HG03103 (cell line): ENCODE measurements around the gene SST.

Experiments
- ATAC-seq: cut with Tn5 transposase; IDR thresholded peaks from one replicate; pipeline ENCODE4 v1.9.1; 2021; ENCODE audit warnings: low read depth; ENCODE audit not compliant: unreplicated experiment

Gene SST

DNA sequence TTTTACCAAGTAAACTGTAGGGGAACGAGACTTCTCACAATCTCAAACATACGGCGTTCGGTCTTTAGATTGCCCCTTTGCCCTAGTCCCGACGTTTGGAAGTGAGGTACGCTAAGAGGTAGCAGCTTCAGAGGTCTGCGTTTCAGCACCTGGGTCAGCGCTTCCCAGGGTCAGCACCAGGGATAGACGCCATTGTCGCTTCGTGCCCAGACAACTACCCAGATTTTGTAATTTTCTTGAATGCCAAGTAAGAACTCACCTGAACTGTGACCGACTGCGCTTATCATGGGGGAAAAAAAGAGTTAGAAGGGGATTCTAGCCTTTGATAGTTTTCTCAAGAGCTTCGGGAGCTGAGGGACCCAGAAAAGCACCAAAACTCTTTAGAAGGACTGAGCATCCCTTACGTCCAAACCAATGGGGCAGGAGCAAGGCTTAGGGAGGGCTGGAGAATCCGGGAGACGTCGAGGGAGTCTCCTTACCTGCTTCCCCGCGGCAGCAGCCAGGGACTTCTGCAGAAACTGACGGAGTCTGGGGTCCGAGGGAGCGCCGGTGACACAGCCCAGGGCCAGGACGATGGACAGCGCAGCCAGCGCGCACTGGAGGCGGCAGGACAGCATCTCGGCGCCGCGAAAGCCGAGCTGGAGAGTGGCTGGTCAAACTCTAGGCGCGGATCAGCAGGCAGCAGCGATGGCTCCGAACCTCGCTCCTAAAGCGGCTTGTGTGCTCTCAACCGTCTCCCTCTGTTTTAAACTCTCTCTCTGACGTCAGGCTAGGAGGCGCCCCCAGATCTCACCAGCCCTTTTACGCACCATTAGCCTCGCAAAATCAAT, at the start of gene SST:
Gene SST (minus strand): TSS at position 720 of the 830 bp plus-strand sequence. CDS start 103 bp downstream, at position 617.
- ATAC-seq, result no peak

DNA sequence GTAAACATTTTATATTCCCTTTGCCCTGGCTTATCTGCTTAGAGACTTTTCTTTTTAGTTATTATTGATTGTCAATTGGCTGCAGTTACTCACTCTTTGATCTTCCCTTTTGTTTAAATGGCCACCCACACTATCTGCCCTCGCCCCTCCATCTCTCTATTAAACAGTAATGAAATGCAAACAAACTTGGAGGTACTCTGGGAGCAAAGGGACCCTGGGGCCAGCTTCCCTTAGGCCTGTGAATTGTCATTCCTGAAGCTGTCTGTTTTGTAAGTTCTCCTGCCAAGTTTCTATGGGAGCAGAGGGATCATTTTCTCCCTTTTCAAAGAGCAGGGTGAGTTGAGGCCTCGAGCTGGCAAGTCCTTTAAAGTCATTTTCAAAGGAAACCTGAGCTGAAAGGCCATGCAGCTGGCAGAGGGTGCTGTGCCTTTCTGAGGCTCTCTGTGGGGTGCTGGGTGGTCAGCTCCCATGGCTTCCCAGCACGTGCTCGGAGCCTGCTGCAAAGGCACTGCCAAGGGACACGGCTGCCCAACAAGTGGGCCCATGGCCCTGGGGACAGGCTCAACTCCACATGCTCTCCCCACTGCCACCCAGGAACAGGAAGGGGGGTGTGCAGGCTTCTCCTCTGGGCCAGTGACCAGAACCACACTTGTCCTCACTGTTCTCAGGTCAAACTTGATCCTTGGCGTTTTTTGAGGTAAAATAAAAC, 49.6 kb upstream of the SST start:
- ATAC-seq, result no peak

DNA sequence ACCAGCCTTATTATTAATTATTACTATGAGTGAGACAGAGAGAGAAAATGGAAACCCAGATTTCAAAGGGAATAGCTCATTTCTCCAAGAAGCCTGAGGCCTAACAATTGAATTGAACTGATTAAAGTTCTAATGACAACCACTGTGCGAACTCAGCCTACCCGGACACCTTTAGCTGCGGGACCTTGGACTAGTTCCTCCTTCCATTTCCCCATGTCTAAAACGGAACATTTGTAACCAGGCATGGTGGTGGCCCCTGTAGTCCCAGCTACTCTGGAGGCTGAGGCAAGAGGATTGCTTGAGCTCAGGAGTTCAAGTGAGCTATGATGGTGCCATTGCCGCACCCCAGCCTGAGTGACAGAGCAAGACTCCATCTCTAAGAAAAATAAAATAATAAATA, 48.6 kb upstream of the SST start:
- no peak for ATAC-seq

DNA sequence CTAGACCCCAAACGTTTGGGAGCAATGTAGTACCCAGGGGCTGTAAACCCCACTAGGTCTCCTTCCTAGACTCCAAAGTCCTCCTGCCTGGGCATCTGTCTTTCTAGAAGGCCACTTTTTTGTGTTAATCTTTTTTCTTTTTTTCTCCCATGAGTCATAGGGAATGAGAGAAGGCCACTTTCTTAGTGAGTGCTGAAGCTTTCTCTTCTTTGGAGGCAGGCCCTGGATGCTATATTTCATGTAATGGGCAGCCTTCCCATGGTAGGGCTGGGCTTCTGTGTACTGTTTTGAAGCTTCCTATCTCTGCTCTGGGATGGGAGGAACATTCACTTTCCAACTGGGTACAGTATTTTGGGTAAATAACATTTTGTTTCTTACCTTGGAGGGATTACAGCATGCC, 47.4 kb upstream of the SST start:
- ATAC-seq, result no peak

DNA sequence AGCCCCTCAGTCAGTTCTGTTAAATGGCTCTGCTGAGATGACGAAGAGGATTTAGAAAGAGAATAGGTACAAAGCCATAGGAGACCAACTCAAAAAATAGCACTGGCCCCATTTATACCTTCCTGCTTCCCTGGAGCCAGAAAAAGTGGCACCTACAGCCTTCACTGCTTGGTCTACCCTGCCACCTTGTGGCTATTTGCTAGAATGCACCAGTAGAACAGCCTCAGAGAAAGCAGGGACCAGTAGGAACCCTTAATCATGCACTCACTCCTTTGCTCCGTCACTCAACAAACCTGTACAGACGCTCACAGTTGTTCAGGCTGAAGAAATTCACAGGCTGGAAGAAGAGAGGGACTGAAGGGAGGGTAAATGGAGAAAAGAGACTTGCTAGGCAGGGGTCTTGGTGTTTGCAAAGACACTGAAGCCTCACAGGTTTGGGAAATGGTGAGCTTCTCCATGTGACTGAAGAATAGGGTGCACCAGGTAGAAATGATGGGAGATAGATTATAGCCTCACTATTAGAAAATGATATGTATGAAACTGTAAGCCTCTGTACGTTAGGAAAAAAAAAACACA, 44.3 kb upstream of the SST start:
- ATAC-seq, result peak; percentile 95

DNA sequence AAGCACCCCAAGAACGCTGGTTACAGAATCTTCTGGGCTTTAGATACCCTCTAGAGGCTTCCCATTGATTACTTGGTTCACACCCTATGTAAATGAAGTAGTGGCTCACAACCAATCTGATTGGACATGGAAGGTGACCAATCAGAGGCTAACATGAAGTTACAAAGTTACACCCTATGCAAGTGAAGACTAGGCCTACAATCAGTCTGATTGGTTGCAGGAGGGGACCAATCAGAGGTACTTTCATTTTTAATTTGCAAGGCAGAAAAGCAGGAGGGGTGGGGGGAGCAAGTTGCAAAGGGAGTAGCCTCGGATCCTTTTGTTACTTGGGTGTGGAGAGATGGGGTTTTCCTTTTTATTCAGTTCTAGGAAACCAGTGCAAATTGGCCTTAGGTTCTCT, 43.3 kb upstream of the SST start:
- no peak for ATAC-seq

DNA sequence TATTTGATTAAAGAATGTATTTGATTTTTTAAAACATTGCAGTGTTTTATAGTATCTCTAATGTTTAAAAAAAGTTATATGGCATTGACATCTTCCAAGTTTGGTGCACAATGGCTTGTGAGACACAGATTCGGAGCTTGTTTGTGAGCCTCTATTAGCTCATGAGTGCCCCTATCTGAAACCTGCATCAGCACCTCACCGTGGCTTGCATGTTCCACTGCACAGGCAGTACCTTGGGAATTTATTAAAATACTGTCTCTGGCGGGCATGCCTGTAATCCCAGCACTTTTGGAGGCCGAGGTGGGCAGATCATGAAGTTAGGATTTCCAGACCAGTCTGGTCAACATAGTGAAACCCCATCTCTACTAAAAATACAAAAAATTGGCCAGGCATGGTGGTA, 39.0 kb upstream of the SST start:
- ATAC-seq, result no peak

DNA sequence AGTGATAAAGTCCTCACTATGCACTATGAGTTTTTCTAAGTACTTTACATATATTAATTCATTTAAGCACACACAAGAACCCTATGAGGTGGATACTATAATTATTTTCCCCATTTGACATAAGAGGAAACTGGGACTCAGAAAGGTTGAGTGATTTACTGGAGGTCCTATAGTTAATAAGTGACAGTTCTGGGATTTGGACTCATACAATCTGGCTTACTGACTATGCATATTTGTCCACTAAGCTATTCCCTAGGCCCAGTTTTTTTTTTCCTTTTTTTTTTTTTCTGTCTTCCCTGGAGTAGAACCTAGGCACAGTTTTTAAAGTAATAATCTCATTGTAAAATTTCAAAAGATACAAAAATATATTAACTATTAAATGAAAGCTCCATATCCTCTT, 38.5 kb upstream of the SST start:
- no peak for ATAC-seq

DNA sequence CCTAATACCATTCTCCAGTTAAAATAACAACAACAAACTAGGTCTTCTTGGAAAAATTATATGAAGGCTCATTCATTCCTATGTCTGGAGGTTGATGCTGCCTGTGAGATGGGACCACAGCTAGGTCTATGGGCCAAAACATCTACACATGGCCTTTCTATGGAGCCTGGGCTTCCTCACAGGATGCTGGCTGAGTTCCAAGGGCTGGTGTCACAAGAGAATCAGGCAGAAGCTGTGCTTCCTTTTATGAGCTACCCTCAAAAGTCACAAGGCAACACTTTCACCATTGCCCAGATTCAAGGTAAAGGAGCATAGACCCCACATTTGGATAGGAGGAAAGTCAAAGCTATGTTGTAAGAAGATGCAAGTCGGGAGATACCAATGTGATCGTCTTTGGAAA, 36.8 kb upstream of the SST start:
- ATAC-seq, result no peak

DNA sequence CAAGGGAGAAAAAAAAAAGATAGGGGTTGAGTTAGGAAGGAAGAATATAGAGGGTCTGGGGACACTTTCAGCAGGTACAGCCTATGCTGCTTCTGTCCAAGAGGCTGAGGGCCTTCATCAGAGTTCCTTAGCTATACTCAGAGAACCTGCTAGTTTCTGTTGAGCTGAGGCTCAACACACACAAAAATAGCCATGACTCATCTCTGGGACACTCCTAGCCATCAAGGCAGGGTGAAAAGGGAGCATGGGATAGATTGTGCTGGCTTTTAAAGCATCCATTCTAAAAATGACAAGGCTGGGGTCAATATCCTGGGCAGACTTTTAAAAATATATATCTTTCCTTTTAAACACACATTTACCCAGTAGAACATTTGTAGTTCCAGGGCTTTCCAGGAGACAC, 35.0 kb upstream of the SST start:
- no peak for ATAC-seq

DNA sequence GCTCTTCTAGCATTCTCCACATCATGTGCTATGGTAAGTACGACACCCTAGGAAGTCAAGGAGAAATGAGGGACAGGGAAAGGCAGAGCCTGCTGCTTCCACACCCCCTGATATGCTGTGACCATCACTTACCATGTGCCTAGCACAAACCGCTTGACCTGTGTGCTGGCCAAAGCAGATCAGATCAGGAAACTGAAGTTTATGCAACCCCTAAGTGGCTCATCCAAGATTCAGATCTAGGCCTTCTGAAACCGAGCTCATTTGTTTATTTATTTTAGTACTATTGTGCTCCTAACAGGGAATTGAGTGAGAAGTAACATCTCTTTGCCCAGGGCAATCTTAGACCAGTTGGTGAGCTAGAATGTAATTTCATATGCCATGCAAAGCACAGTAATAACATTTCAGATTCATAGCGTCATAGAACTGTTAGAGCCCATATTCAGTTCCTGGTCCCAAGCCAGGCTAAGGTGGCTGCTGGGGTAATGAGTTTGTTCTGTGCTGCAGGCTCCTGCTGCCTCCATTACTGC, 32.4 kb upstream of the SST start, which contains the start of gene RTP2:
Gene RTP2 (minus strand): TSS at position 51 of the 527 bp plus-strand sequence. CDS start 429 bp downstream, outside the sequence.
- ATAC-seq, result no peak

DNA sequence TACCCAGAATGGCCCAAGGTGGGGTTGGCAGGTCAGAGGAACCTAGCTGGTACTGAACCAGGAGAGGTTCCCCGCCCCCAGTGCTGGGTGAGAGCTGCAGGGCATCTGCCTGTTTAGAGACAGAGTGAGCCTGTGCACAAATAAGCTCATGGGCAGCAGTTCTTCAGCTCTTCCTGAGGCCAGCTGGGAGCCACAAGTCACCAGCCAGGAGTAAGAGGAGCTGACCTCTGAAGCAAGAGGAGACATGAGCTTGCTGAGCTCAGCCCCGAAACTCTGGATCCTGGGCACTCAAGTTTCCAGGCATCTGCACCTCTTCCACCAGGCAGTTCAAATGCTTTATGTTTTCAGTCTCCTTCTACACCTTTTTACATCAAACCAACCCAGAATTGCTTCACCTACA, 30.1 kb upstream of the SST start:
- no peak for ATAC-seq

DNA sequence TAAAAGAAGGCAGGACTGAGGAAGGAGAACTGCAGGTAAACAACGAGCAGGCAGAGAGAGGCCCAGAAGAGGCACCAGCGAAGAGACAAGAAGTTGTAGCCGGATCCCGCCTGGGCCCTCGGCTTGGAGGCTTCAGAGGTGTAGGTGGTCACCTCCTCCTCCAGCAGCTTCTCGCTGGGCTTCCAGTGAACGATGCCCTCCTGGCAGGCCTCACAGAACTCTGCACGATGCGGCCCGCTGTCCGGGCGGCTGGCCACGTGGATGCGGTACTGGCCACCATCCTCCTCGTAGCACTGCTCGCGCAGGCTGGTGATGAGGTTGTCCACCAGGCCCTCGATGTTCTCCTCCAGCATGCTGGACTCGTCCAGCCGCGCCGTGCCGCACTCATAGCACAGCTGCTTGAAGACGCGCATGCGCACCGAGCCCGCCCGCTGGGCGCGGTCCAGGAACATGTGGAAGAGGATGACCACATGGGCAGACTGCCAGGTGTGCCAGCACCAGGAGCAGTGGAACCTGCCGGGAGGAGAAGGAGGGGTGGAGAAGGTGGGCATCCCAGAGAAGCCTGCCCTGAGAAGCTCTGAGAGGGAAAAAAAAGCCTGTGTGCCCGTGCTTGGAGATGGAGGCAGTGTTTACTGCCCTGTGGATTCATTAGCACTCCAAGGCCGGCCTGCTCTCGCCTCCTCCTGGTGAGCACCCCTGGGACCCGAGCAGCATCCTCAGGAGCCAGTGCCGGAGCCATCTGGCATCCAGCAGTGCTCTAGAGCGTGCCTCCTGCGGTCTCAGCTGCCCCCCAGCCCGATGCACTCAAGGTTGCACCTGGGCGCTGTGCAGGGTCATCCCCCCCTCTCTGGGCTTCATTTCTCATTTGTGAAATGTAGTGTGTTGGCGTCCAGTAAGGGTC, 28.6 kb upstream of the SST start:
- ATAC-seq, result no peak

DNA sequence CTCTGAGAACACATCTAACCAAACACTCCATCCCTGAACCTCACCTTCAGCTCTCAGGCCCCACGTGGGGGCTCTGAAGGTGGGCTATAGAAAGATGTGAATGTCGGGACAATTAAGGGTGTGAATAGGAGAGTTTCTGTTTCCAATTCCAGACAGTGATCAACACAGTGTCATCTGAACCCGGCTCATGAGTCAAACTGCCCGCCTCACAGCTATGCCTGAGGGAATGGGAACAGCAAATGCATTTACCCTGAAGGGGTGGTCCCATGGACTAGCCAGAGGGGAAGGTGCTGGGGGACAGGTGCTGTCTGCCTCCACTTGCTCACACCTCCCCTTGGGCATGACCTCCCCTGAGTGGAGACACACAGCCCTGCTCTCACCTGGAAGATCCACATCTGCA, 25.8 kb upstream of the SST start:
- no peak for ATAC-seq

DNA sequence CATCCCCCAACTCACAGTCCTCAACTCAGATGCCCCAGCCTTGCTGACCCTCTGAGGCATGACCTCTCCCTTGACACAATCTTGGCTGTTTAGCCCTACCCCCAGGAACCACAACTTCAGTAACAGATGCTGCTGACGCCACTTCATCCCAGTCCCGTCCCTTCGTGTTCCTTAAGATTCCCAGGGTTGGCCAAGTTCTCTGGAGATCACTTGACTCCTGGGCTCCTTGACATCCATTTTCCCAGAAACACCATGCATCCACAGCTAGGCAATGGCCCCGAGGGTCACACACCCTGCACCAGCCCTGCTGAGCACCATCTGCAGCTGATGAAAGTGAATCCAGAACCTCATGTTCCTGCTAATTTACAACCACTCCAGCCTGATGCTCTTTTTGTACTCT, 25.3 kb upstream of the SST start:
- no peak for ATAC-seq

DNA sequence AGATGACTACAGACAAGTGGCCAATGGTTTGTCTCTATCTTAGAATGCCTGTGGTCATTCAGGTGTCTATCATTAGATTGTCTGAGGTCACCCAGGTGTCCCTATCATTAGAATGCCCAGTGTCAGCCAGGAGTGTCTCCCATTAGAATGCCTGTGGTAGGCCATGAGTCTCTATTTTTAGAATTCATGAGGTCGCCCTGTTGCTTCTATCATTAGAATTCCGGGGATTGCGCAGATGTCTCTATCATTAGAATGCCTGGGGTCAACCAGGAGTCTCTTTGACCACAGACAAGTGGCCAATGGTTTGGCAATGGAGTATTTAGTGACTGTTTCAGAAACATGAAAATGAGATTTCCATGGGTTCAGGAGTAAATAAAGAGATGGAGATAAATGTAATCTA, 24.6 kb upstream of the SST start:
- ATAC-seq, result no peak

DNA sequence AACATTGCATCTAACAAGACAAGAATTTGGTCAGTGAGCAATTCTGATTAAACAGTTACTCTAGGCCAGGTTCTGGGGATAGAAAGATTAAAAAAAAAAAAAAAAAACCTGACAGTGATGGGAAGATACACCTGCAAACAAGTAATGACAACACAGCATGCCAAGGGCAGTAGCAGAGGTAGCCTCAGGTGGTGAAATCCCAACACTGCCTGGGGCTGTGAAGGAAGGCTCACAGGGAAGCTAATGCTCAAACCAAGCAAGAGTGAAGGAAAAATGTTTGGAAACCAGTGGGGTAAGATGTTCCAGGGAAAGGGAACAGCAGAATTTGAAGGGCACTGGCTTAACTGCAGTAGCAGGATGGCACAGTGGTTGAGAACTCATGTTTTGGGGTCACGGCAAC, 23.2 kb upstream of the SST start:
- no peak for ATAC-seq

DNA sequence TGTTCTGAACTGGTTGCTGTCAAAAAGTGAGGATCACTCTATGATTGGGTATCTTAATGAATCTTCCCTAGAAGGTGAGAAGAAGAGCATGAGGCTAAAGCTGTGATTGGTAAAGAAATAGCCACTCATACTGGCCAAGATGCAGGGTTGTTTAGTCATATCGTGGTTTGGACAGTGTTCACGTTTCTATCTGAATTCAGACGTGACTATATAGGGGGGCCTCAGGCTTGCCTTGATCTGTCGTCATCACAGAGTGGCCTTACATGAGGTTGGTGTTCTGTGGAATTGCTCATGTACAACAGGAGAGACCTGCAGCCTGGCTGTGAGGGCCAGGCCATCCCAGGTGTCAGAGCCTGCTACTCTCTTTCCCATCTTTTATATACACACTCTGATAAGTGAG, 19.8 kb upstream of the SST start:
- no peak for ATAC-seq

DNA sequence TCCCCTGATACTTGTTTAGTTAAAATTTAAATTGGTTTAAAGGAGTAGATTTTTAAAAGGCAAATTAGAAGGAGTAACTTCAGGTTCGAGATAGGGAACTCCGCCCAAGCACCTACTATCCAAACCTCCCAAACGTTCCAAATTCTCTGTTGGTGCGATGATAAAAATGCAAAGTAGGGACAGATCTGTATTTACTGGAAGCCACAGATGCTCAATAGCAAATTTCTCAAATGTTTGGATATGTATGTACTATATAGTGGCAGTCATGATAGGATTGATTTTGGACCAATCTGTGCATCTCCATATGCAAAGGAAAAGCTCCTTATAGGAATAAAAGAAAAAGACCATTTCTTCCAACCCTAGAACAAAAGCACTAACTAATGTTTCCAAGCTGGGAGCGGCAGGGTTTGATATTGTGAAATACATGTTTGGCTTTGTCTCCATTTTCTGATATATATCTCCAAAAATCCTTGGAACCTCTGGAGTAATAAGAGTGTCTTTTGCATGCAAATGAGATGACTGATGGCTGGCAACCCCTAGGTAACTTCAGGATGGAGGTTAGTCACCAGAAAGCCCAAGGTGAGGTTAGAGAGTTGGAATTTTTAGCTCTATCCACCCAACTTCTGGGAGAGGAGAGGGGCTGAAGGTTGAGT, 16.6 kb upstream of the SST start:
- ATAC-seq, result no peak

DNA sequence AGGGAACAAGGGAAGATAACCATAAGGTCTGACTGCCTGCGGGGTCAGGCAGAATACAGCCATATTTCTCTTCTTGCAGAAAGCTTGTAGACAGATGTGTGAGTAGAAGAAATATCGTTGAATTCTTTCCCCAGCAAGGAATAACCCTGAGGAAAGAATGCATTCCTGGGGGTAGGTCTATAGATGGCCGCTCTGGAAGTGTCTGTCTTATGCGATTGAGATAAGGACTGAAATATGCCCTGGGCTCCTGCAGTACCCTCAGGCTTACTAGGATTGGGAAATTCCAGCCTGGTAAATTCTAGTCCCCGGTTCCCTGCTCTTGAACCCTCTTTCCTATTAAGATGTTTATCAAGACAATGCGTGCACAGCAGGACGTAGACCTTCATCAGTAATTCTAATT, 15.8 kb upstream of the SST start:
- no peak for ATAC-seq
